GM18520 (cell line): ENCODE measurements around the gene ERGIC3.

Experiments
- ATAC-seq: cut with Tn5 transposase; IDR thresholded peaks from one replicate; pipeline ENCODE4 v1.9.1; 2021; ENCODE audit not compliant: unreplicated experiment

Gene ERGIC3

GRCh38 chr20:35595901-35596300 is 54.0 kb downstream of the ERGIC3 start:
- ATAC-seq: no peak

GRCh38 chr20:35597186-35597585 is 55.3 kb downstream of the ERGIC3 start:
- ATAC-seq: no peak

- no peak for ATAC-seq
Measured at GRCh38 chr20:35598476-35598875, 56.6 kb downstream of the ERGIC3 start.

GRCh38 chr20:35598899-35599775 is 57.3 kb downstream of the ERGIC3 start:
- ATAC-seq: no peak

GRCh38 chr20:35599776-35600120 is 57.9 kb downstream of the ERGIC3 start:
- no peak for ATAC-seq

DNA sequence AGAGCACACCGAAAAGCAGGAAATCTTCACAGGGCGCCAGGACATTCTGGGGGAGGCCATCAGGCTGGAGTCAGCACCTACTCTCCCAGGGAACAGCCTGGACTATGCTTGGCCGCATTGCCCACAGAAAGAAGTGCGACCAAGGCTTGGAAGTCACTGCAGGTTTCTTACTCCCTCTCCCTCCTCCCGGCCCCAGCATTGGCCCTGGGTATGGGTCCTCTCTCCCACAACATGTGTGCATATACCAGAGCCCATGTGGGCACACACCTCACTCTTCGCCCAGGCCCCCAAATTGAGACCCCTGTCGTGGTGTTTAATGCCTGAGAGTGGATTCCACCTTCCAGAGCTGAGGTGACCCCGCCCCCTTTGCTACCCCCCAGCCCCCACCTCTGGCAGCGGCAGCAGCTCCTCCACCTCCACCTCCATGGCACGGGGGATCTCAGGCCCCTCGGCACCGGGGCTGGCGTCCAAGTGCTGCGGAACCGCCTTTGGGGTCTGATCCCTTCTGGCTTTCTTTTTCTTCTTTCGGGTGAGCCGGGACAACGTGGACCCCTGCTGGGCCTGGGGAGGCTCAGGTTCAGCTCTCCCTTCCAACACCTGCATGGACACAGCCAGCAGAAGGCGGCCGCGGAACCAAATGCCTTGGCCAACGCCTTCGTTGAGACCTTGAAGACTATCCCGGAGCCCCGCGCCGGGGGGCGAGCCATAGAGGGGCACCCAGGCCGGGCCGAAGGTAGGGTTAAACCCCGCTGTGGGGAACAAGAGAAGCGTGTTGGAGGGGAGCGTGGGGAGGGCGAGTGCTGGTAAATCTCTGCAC is 58.5 kb downstream of the ERGIC3 start:
- no peak for ATAC-seq

GRCh38 chr20:35600993-35601973 is 59.4 kb downstream of the ERGIC3 start:
- ATAC-seq: no peak

DNA sequence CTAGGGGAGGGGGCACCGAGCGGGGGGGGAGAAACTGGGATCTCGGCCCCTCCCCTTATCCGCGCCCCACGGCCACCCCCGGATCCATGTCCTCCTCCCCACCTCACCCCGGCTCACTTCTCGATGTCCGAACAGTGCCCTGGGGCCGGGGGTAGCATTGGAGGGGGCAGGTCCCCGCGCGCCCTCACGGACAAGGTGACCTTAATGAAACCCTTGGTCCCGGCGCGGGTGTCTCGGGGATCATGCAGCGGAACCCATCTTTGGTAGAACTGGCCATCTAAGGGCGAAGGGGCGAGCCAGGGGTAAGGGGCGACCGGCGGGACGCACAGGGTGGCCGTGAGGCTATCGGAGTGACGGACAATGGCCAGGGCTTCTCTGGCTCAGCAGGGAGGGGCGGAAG is 60.1 kb downstream of the ERGIC3 start:
- ATAC-seq: no peak

DNA sequence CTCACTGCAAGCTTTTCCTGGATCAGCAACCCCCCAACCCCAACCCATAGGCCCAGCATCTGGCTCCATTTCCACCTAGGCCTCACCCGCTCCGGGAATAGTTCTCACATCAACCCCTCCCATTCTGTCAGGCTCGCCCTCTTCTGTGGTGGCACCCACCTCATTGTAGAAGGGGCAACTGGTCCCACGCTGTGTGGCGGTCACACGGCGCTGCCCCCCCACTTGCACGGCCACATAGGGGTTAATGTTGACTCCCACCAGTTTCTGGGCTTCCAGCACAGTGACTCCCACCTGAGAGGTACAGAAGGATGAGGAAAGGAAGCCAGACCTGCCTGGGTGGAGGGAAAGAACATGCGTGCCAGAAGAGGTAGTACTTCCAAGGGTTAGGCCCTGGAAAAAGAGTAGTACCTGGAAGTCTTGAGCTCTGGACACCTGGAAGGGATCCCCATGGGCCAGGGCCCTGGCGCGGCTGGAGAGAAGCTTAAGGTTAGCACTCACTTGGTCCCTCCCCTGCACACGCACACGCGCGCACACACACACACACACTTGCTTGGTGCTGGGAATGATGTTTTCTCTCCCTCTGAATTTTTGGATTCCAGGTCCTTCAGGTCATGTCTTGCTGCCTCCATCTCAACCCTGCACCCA is 61.1 kb downstream of the ERGIC3 start:
- ATAC-seq: no peak

DNA sequence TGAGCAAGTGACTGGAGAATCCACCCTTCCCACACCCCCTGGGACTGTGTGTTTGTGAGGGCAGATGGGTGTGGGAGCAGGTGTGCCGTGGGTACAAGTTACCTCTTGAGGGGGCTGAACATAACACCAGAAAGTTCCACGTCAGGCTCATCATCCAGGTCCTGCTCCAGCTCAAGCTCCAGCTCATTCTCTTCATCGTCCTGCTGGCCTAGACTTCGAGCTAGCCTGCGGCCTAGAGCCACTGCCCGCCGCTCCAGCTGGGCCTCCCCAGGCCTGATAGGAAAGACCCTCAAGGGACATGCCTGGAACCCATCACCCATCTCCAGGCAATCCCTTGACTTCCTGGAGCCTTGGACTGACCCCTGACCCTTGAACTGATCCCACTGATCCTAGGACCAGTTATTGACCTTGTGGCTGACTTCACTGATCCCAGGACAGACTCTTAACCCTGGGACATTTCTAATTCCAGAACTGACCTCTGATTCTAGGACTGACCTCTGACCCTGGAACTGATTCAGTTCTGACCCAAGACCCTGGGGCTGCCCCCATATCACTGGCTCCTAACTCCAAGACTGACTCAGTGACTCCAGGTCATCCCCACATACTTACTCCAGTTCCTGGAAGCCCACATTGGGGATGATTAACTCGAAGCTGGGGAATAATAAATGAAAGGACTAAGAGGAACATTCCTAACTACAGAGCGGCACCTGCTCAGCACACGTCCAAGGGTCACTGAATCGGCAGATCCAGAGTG is 62.0 kb downstream of the ERGIC3 start:
- no peak for ATAC-seq

GRCh38 chr20:35604449-35604747 is 62.5 kb downstream of the ERGIC3 start:
- ATAC-seq: no peak

GRCh38 chr20:35606127-35606526 is 64.2 kb downstream of the ERGIC3 start:
- no peak for ATAC-seq
